DMS53 treated with DMSO at 0.1 percent for 48 hours (cell line): ENCODE results near the gene VIPR1.

Source experiments
- DNase-seq: peaks from one replicate; lab custom pipeline; 2025; ENCODE audit not compliant: unreplicated experiment; lab: John Stamatoyannopoulos, UW

VIPR1 gene

GRCh38 chr3:42502429-42503250 is at the start of gene VIPR1:
Gene VIPR1, plus strand, starts transcription at chr3:42502643. Its CDS starts 93 bp downstream, at chr3:42502736.
- DNase-seq, result peak; percentile 41

GRCh38 chr3:42456211-42456610 is 46.2 kb upstream of the VIPR1 start:
- DNase-seq, result no peak

- DNase-seq, result no peak
These were observed 43.3 kb upstream of the VIPR1 start for GRCh38 chr3:42459151-42459550.

GRCh38 chr3:42461762-42462161 is 40.7 kb upstream of the VIPR1 start:
- DNase-seq, result no peak

DNA sequence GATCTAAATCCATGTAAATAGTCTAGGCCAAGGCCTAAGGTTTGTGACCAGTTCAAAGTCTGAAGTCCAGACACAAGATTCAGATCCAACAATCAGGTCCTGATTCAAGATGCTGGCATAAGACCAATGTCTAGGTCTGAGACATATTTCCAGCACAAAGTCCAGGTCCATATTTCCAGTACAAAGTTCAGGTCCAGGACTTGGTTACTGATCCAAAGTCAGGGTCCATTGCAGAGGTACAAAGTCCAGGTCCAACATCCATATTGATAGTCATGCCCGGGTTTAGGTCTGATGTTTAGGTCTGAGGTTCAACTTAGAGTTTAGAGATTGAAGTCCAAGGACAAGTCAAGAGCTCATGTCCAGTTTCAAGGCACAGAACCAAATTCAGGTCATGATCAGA is 39.4 kb upstream of the VIPR1 start:
- DNase-seq, result no peak

DNA sequence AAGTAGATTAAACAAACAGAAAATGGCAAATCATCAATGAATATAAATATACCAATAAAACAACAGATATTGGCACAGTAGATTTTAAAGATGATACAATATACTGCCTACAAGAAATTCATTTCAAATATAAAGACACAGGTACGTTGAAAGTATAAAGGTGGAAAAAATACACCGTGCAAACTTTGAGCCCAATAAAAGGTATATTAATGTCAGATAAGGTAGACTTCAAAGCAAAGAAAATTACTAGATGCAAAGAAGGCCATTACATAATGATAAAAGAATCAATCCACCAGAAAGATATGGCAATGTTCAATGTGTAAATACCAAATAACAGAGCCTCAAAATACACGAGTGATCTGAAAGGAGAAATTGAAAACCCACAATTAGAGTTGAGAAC is 34.3 kb upstream of the VIPR1 start:
- DNase-seq, result no peak

DNA sequence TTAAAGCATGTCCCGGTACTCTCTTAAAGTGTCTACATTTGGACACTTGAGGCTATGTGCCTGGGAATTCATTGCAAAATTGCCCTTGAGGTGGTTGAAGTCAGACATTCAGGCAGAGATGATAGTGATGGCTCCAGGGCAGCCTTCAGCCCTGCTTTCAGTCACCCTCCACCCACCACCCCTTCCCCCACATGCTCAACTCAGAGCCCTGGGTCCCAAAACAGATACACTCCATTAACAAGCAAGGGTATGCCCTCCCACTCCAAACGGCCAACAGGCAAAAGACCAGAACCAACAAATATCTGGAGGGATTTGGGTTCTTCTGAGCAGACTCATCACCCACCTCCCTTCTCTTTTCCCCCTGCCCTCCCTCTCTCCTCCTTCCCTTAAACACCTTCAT is 29.9 kb upstream of the VIPR1 start:
- DNase-seq, result no peak

GRCh38 chr3:42473083-42473932 is 29.1 kb upstream of the VIPR1 start:
- no peak for DNase-seq

DNA sequence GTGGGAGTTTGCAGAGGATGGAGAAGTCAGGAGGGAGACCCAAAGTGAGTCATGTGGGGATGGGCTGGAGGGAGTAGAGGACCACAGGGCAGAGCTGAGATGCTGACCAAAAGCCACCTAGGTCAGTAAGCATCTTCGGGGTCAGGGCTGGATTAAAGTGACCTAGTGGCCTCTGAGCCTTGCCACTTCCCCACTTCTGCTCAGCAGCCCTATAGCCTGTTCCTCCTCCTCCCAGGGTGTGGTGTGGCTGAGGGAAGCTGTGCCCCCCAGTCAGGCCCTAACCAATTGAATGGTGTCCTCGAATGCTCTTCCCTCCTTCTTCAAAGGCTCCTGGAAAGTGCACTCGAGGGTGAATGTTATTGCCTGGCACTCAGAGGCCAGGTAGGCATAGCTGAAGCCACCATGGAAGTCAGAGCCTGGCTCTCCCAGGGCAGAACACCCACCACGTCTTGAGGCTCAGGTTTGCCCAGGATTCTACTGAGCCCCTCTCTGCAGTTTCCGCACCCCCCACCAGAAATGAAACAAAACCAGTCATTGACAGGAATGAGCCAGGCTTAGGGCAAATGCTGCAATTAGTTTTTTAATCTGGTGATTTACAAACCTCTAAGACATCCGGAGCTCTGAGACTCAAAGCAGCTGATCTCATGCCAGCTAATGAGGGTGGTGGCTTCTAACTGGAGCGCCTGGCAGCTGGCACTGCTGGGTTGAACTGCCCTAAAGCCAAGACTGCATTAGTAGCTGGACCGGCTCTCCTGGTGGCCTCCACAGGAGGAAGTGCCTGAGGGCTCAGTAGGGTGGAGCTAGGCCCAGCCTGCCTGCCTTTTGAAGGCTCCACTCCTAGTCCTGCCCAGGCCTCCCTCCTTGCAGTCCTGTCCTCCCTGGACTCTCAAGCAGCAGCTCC is 26.0 kb upstream of the VIPR1 start:
- DNase-seq, result no peak

GRCh38 chr3:42477696-42478095 is 24.7 kb upstream of the VIPR1 start:
- DNase-seq, result no peak

GRCh38 chr3:42478830-42479229 is 23.6 kb upstream of the VIPR1 start:
- DNase-seq, result no peak

GRCh38 chr3:42486814-42487565 is 15.5 kb upstream of the VIPR1 start:
- DNase-seq, result no peak

DNA sequence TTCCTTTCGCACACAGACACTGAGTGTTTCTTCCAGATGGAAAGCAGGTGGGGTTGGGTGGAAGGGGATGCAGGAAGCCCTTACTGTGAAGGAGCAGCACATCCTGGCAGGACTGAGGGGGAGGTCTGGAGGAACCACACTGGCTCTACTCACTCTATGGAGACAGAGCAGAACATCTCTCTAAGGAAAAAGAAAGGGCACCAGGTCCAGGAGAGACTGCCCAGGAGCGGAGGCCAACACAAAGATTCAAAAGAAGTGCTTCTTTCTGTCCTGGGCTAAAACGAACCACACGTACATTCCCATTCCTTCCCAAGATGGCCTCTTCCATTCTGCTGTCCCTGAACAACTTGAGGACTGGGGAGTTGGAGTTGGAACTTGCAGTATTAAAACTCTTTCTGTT is 13.8 kb upstream of the VIPR1 start:
- DNase-seq, result no peak

GRCh38 chr3:42489116-42489936 is 13.1 kb upstream of the VIPR1 start:
- no peak for DNase-seq

- DNase-seq, result no peak
These were observed 12.6 kb upstream of the VIPR1 start for GRCh38 chr3:42489937-42490227.

- DNase-seq, result peak; percentile 75
These were observed 12.2 kb upstream of the VIPR1 start for GRCh38 chr3:42490243-42490642.

DNA sequence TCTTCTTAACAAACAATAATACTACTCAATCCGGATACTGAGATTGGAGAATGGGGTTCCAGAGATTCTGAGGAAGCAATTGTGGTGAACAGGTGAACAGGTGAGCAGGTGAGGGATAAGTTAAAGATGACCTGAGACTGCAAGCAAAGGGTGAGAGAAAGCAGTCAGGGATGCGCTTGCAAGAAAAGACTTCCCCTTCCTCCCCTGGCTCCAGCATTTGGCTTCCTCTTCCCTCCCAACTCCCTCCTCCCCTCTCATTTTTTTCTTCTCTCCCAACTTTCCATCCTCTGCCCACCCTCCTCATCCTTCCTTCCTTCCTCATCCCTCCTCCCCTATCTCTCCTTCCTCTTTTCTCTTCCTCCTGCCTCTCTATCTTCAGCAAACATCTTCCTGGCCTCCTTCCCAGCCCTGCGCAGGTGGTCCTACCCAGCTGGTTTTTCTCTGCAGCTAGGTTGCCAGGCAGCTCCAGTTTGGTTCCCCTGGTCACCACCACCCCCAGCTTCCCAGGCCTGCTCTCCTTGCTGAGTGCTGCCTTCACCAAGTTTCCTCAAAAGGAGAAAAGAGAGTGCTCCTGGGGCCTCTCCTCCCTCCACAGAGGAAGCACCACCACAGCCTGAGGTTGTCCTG is 10.4 kb upstream of the VIPR1 start:
- no peak for DNase-seq

DNA sequence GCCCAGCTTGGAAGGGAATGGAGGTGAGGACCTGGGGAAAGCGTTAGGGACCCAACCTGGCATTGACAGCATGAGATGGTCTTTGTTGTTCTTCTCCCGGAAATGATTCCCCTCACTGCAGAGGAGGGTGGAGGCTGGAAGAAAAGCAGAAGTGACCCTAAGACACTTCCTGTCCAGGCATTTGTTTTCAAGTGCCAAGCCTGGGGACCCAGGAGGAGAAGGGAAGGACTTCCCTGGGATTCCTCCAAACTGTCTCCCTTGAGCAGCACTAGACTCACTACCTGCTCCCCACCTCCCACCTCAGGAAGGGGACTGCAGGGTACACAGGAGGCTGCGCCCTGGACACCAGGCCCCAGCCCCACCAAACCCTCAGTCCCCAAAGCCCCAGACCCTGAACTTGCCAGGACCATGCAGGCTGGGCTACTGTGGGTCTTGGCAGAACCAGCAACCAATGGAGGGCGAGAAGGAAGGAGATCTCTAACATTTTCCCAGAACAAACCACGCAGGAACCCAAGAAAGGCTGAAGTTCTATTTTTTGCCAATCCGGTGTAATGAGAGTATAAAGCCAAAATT is 9.8 kb upstream of the VIPR1 start:
- no peak for DNase-seq
